Gastrocnemius medialis (tissue), 4 donors: ENCODE results near the gene YPEL1.

ENCODE experiments used
- POLR2A ChIP-seq, 2 donors: fragments of 450-650 bp; IDR thresholded peaks; one replicate each; pipeline ENCODE4 v1.6.1; 2017; ENCODE audit warnings: antibody characterized with exemption in 2 of 2, mild to moderate bottlenecking in 2 of 2, moderate library complexity in 2 of 2
- TF ChIP-seq, protein P1 (sequence below), 5 experiments: fragments of 450-650 bp in 3 of 5; fragments of 200-600 bp in 2 of 5; sonication (generic) in 2 of 5; IDR thresholded peaks in 4 of 5; conservative IDR thresholded peaks in 1 of 5; 1 replicate in 4 of 5; 2 replicates in 1 of 5; pipeline ENCODE4 v1.5.1; 2016 to 2019; ENCODE audit warnings: antibody characterized with exemption in 5 of 5, mild to moderate bottlenecking in 3 of 5, moderate library complexity in 3 of 5

DNA sequence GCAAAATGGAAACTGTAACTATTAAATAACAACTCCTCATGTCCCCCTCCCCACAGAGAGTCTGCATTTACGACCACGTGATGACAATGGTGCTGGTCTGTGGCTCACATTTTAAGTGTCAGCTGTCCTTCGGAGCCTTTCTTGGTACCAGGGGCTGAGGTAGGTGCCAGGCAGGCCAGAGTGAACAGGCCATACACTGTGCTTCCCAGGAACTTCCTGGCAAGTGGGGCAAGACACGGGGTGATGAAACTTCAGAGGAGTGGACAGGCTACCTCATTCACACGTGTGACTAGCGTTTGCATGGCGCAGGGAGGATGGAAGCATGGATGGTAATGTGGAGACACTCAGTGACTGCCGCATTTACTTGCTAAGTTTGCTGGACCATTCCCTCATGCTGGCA, 10.4 kb upstream of the YPEL1 start:
- no peak for TF ChIP-seq POLR2A (IDR thresholded peaks at IDR 0.05)
- TF ChIP-seq, protein P1, sequence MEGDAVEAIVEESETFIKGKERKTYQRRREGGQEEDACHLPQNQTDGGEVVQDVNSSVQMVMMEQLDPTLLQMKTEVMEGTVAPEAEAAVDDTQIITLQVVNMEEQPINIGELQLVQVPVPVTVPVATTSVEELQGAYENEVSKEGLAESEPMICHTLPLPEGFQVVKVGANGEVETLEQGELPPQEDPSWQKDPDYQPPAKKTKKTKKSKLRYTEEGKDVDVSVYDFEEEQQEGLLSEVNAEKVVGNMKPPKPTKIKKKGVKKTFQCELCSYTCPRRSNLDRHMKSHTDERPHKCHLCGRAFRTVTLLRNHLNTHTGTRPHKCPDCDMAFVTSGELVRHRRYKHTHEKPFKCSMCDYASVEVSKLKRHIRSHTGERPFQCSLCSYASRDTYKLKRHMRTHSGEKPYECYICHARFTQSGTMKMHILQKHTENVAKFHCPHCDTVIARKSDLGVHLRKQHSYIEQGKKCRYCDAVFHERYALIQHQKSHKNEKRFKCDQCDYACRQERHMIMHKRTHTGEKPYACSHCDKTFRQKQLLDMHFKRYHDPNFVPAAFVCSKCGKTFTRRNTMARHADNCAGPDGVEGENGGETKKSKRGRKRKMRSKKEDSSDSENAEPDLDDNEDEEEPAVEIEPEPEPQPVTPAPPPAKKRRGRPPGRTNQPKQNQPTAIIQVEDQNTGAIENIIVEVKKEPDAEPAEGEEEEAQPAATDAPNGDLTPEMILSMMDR (IDR thresholded peaks at IDR 0.05 in 4 of 5, conservative IDR thresholded peaks at IDR 0.05 in 1 of 5), result no peak
